Uterus (tissue), 2 donors: ENCODE measurements around the gene CDKAL1.

ENCODE experiments used
- CTCF ChIP-seq, 4 experiments: fragments of 200-600 bp in 2 of 4; fragments of 450-650 bp in 2 of 4; sonication (generic) in 2 of 4; IDR thresholded peaks; one replicate each; pipeline ENCODE4 v1.5.1; 2016 to 2019; ENCODE audit warnings: antibody characterized with exemption in 4 of 4, mild to moderate bottlenecking in 2 of 4, moderate library complexity in 1 of 4
- POLR2A ChIP-seq, 2 donors: fragments of 450-650 bp; IDR thresholded peaks; one replicate each; pipeline ENCODE4 v1.6.1; 2016; ENCODE audit warnings: antibody characterized with exemption in 2 of 2, mild to moderate bottlenecking in 1 of 2, moderate library complexity in 1 of 2

GRCh38 chr6:21024616-21025015 lies 490.4 kb downstream of the CDKAL1 start:
- TF ChIP-seq CTCF (IDR thresholded peaks at IDR 0.05) (no peak), POLR2A (IDR thresholded peaks at IDR 0.05) (no peak)
